Spinal cord (tissue), 10 donors: ENCODE measurements around the gene ACSBG1. TPM values are rescaled to one million over a fixed set of nuclear protein-coding genes. Genes with fewer than 3 reads are reported as not detected.
A peak's percentile ranks its signal among the peaks of the same experiment; 100 is the strongest.

Experiments
- DNase-seq, 6 donors: peaks; one replicate each; pipeline versions ENCODE4 v3.0.0 to v3.0.0-alpha.2; 2013 to 2015; ENCODE audit warnings: low spot score in 6 of 6, low read depth in 4 of 6
- H3K27ac ChIP-seq: one replicate; pipeline ENCODE4 v1.5.1; 2013; ENCODE audit warnings: low read depth, low read length, control low read depth
- H3K27me3 ChIP-seq: one replicate; pipeline ENCODE4 v1.6.1; 2013; ENCODE audit warnings: low read length; ENCODE audit not compliant: control insufficient read depth, insufficient read depth
- H3K36me3 ChIP-seq: one replicate; pipeline ENCODE4 v1.6.1; 2013; ENCODE audit warnings: low read length; ENCODE audit not compliant: control insufficient read depth, insufficient read depth
- H3K4me1 ChIP-seq: one replicate; pipeline ENCODE4 v1.6.1; 2013; ENCODE audit warnings: low read length; ENCODE audit not compliant: control insufficient read depth, insufficient read depth
- H3K4me3 ChIP-seq: one replicate; pipeline ENCODE4 v1.5.1; 2013; ENCODE audit warnings: low read depth, low read length, control low read depth
- H3K9me3 ChIP-seq: one replicate; pipeline ENCODE4 v1.6.1; 2013; ENCODE audit warnings: low read length; ENCODE audit not compliant: control insufficient read depth, insufficient read depth
- WGBS: methylation state at CpG from one replicate; pipeline ENCODE4 v1.1.5; 2013; ENCODE audit warnings: missing lambda C conversion rate; ENCODE audit not compliant: insufficient coverage; 5-methylcytosine and 5-hydroxymethylcytosine counted together
- polyA plus RNA-seq, 2 donors: library from polyadenylated mRNA; unstranded; fragments of 120-200 nt; gene quantifications; one replicate each; pipeline ENCODE4 v1.2.1, GENCODE V29; 2013; ENCODE audit not compliant: insufficient read length in 2 of 2
- total RNA-seq, 2 donors: library from RNA; depleted of rRNA in 1 of 2; stranded (reverse); fragments of 120-200 nt in 1 of 2; fragments of >200 nt in 1 of 2; gene quantifications; one replicate each; pipeline versions ENCODE4 v1.2.3 to v1.2.4, GENCODE V29; 2013 to 2014
- donor health status: healthy.

ACSBG1 gene
- total and polyA plus RNA-seq, 4 donors, result 11.6 to 44.2 (median 43.2) TPM

- DNase-seq, result peak in 1 of 6 donors; percentile 20
- WGBS, result 68% methylated on average over 6 of the region's 6 CpGs
- H3K9me3 ChIP-seq, result no peaks in the 10 kb centered on the region
- no peaks in the 10 kb centered on the region for H3K36me3 ChIP-seq
- no peak overlapping the region for H3K4me3 ChIP-seq
- no peak overlapping the region for H3K27ac ChIP-seq
- no peaks in the 10 kb centered on the region for H3K27me3 ChIP-seq
- H3K4me1 ChIP-seq, result peaks cover 16% of the 10 kb centered on the region
Measured at GRCh38 chr15:78147566-78147965, 86.8 kb downstream of the ACSBG1 start.

DNA sequence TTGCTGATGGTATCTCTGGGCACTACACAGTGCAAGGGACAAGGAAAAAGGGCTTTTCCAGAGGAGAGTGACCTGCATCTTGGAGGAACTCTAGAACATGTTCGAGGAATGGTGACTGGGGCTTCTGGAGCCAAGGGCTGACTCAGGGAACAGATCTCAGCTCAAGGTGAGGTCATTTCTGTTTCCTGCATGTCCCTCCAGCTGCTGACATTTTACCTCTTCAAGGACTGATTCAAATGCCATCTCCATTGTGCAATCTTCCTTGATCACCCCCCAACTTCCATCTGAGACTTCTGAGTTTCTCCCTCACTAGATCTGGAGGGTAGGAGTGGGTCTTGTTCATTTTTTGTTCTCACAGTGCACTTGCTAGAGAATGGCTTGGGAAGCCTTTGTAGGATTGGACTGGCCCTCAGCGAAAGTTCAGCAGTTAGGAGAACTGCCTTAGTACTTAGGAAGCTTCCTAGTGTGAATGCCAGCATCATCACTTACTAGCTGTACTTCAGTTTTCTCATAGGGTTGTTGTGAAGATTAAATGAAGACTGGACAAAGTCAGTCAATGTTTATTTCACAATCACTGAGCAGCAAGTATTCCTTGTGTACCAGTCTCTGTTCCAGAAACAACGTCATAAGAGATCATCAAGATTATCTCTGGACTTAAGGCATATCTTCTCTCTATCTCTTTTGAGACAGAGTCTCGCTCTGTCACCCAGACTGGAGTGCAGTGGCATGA, 87.8 kb downstream of the ACSBG1 start:
- DNase-seq, result no peak
- 88% methylated on average over 4 of the region's 4 CpGs for WGBS
- Histone ChIP-seq H3K9me3 (no peaks in the 10 kb centered on the region), H3K4me3 (no peak overlapping the region), H3K27me3 (no peaks in the 10 kb centered on the region), H3K27ac (no peak overlapping the region), H3K36me3 (no peaks in the 10 kb centered on the region), H3K4me1 (peaks cover 16% of the 10 kb centered on the region)

- no peaks in the 10 kb centered on the region for H3K36me3 ChIP-seq
- H3K4me3 ChIP-seq, result no peak overlapping the region
- 100% methylated on average over 2 of the region's 3 CpGs for WGBS
- H3K27me3 ChIP-seq, result no peaks in the 10 kb centered on the region
- peaks cover 2% of the 10 kb centered on the region for H3K4me1 ChIP-seq
- H3K9me3 ChIP-seq, result no peaks in the 10 kb centered on the region
- no peak for DNase-seq
- H3K27ac ChIP-seq, result no peak overlapping the region
Measured at GRCh38 chr15:78142332-78142731, 92.0 kb downstream of the ACSBG1 start.

- H3K4me1 ChIP-seq, result no peaks in the 10 kb centered on the region
- H3K4me3 ChIP-seq, result no peak overlapping the region
- no peaks in the 10 kb centered on the region for H3K36me3 ChIP-seq
- no peaks in the 10 kb centered on the region for H3K27me3 ChIP-seq
- H3K9me3 ChIP-seq, result no peaks in the 10 kb centered on the region
- no peak overlapping the region for H3K27ac ChIP-seq
- DNase-seq, result no peak
Measured at GRCh38 chr15:78140292-78140691, 94.1 kb downstream of the ACSBG1 start.

GRCh38 chr15:78139578-78139977, 94.8 kb downstream of the ACSBG1 start:
- Histone ChIP-seq H3K9me3 (no peaks in the 10 kb centered on the region), H3K4me1 (no peaks in the 10 kb centered on the region), H3K4me3 (no peak overlapping the region), H3K36me3 (no peaks in the 10 kb centered on the region), H3K27me3 (no peaks in the 10 kb centered on the region), H3K27ac (no peak overlapping the region)
- 100% methylated on average over 1 of the region's 5 CpGs for WGBS
- no peak for DNase-seq

- Histone ChIP-seq H3K36me3 (no peaks in the 10 kb centered on the region), H3K27me3 (no peaks in the 10 kb centered on the region), H3K4me3 (no peak overlapping the region), H3K9me3 (no peaks in the 10 kb centered on the region), H3K27ac (no peak overlapping the region), H3K4me1 (peaks cover 26% of the 10 kb centered on the region)
- no peak for DNase-seq
- WGBS, result 100% methylated on average over 1 of the region's 2 CpGs
Measured at GRCh38 chr15:78133801-78134200, 100.6 kb downstream of the ACSBG1 start.

DNA sequence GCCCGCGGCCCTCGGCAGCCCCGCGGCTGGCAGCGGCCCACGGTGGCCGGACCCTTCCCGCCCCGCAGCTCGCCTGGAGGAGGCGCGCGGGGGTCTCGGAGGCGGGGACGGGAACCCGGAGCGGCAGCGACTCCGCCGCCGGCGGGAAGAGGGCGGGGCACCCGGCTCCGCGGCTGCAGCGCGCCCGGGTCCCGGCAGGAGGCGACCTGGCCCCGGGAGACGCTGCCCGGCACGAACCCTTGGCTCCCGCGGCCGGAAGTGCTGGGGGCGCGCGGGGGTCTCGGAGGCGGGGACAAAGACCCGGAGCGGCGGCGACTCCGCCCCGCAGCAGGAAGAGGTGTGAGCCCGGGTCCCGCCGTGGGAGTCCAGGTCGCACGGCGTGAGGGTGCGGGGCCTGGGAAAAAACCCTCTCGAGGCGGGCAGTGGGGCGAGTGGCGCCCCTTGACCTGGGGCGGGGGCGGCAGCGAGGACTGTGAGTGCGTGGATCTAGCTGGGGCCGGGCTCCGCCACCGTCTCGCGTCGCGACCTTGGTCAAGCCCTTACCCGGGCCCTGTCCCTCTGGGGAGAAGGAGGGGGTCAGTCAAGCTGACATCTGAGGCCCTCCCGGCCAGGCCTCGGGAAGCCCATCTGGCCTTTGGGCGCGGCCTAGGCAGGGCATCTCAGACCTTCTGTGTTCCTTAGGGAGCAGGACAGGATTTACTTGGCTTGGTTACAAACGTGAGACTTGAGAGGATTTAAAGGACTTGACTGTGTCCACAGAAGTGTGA, 102.9 kb downstream of the ACSBG1 start, which contains the start of gene CIB2:
TSS of gene CIB2 (minus strand) at position 151 of the 767 bp plus-strand sequence. CDS start 230 bp downstream, outside the sequence.
- WGBS, result under 1% methylated on average over 79 of the region's 79 CpGs
- H3K9me3 ChIP-seq, result no peaks in the 10 kb centered on the region

DNA sequence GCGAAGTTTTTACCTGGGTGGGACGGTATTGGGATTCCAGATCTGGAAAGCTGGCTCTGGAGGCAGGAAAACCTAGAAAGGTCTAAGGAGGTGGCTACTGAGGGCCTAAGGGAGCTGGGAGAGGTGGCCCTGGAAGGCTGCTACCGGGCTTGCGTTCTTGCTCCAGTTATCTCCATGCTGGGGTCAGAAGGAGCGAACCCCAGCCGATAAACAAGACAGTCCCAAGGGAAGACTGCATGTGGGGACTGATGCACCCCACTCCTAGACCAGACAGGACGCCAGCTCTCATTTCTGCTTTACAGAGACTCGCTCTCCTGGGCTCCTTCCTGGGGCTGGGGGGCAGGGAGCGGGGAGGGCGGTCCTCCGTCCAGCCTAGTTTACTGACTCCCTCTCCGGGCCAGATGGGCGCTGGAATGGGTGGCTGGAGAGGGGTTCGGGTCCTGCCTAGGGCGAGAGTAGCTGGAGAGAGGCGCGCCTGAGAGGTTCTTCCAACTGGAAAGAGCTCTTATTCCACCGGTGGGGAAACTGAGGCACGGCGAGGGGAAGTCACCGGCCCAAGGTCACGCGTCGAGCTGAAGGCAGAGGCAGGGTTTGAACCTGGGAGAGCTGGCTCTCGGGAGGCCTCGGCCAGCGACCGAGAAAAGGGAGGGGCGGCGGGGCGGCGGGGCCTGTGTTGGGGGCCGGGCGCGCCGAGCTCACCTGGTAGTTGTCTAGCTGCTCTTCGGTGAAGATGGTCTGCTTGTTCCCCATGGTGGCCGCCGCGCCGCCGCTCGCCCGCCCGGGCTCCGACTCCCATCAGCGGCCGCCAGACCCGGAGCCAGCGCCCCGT, 103.7 kb downstream of the ACSBG1 start:
- H3K9me3 ChIP-seq, result no peaks in the 10 kb centered on the region
- no peaks in the 10 kb centered on the region for H3K27me3 ChIP-seq
- H3K27ac ChIP-seq, result no peak overlapping the region
- DNase-seq, result peak in 1 of 6 donors; percentile 31
- no peaks in the 10 kb centered on the region for H3K36me3 ChIP-seq
- H3K4me1 ChIP-seq, result peaks cover 27% of the 10 kb centered on the region
- peak overlapping the region; percentile 12 for H3K4me3 ChIP-seq
- WGBS, result 20% methylated on average over 47 of the region's 51 CpGs

More for the DNA sequence above, 102.9 kb downstream of the ACSBG1 start, which contains the start of gene CIB2:
- Histone ChIP-seq H3K4me3 (peak within 1 kb of the TSS; percentile 90), H3K4me1 (peaks cover 27% of the 10 kb centered on the region), H3K27ac (peak within 1 kb of the TSS; percentile 84), H3K27me3 (no peaks in the 10 kb centered on the region), H3K36me3 (no peaks in the 10 kb centered on the region)
- DNase-seq, result peak in 5 of 6 donors; percentile 60 to 93 (median 71)

DNA sequence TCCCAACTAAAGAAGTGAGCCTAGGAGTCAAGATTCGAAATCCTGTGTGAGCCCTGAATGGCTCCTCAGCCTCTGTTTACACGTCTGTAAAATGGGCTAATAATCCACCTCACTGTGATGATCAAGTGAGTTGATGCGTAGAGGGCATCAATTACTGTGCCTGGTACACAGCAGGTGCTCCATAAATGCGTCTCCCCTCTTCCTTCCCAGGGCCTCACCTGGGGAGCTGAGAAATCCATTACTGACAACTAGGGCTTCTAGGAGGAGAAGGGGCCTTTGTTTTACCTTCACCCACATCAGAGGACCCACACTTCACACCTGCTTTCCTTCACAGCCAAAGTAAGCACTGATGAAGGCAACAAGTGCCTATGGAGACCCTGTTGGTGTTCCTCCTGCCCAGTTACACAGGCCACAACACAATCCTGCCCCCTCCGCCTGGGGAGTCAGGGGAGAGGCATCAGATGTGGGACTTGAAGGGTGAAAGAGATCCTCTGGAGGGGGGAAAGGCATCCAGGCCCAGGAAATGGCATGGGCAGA, 104.5 kb downstream of the ACSBG1 start:
- Histone ChIP-seq H3K36me3 (no peaks in the 10 kb centered on the region), H3K4me1 (peaks cover 27% of the 10 kb centered on the region), H3K27me3 (no peaks in the 10 kb centered on the region), H3K9me3 (no peaks in the 10 kb centered on the region), H3K4me3 (no peak overlapping the region), H3K27ac (no peak overlapping the region)
- DNase-seq, result peak in 2 of 6 donors; percentile 2 to 12
- WGBS, result 100% methylated on average over 2 of the region's 5 CpGs
